ENCODE measurements around the gene ENTPD6. TPM values are rescaled to one million over a fixed set of nuclear protein-coding genes. Genes with fewer than 3 reads are reported as not detected.

Gene ENTPD6
- total RNA-seq, 1 donor from 2014 or later = 43.7 TPM

- DNase-seq = no peak
Measured at GRCh38 chr20:25188218-25188617, 7.3 kb upstream of the ENTPD6 start.

GRCh38 chr20:25191051-25191450, 4.5 kb upstream of the ENTPD6 start:
- DNase-seq = no peak

GRCh38 chr20:25191689-25192088, 3.8 kb upstream of the ENTPD6 start:
- no peak for DNase-seq

- DNase-seq = no peak
Measured at GRCh38 chr20:25193843-25194242, 1.7 kb upstream of the ENTPD6 start.

GRCh38 chr20:25194333-25194972, 1.1 kb upstream of the ENTPD6 start:
- no peak for DNase-seq

- no peak for DNase-seq
Measured at GRCh38 chr20:25195962-25196785, 662 bp downstream of the ENTPD6 start.

GRCh38 chr20:25196786-25197120, 1.2 kb downstream of the ENTPD6 start:
- DNase-seq = no peak

- DNase-seq = no peak
Measured at GRCh38 chr20:25197183-25197869, 1.8 kb downstream of the ENTPD6 start.

- DNase-seq = no peak
Measured at GRCh38 chr20:25197870-25198190, 2.3 kb downstream of the ENTPD6 start.

GRCh38 chr20:25198663-25199383, 3.3 kb downstream of the ENTPD6 start:
- DNase-seq = no peak

- DNase-seq = no peak
Measured at GRCh38 chr20:25199473-25200260, 4.2 kb downstream of the ENTPD6 start.

- DNase-seq = no peak
Measured at GRCh38 chr20:25203089-25203488, 7.6 kb downstream of the ENTPD6 start.

GRCh38 chr20:25203871-25204320, 8.4 kb downstream of the ENTPD6 start:
- DNase-seq = no peak

GRCh38 chr20:25204550-25205276, 9.2 kb downstream of the ENTPD6 start:
- DNase-seq = no peak

- DNase-seq = no peak
Measured at GRCh38 chr20:25205277-25206062, 10.0 kb downstream of the ENTPD6 start.

GRCh38 chr20:25206063-25206403, 10.5 kb downstream of the ENTPD6 start:
- no peak for DNase-seq

GRCh38 chr20:25206548-25206947, 11.0 kb downstream of the ENTPD6 start:
- DNase-seq = no peak

- DNase-seq = no peak
Measured at GRCh38 chr20:25207149-25207959, 11.8 kb downstream of the ENTPD6 start.

GRCh38 chr20:25207960-25208534, 12.5 kb downstream of the ENTPD6 start:
- no peak for DNase-seq

Measured in occipital lobe (tissue), 2 donors.